Prostate gland (tissue), 2 donors: ENCODE results near the gene ZNF32. TPM values are rescaled to one million over a fixed set of nuclear protein-coding genes. Genes with fewer than 3 reads are reported as not detected.

Experiments
- DNase-seq: peaks from one replicate; pipeline ENCODE4 v3.0.0-alpha.2; 2019; ENCODE audit warnings: low spot score
- H3K27ac ChIP-seq, 2 donors: fragments of 200-600 bp; sonication (generic); 2 replicates each; pipeline ENCODE4 v1.5.1; 2017 to 2019
- H3K27me3 ChIP-seq: fragments of 200-600 bp; sonication (generic); replicated peaks from 2 replicates; pipeline ENCODE4 v1.5.1; 2019; ENCODE audit not compliant: insufficient read depth
- H3K36me3 ChIP-seq, 2 donors: fragments of 200-600 bp; sonication (generic); 1 replicate in 1 of 2; 2 replicates in 1 of 2; pipeline versions ENCODE4 v1.5.1 to v1.8.1; 2017 to 2019
- H3K4me1 ChIP-seq: fragments of 200-600 bp; sonication (generic); replicated peaks from 2 replicates; pipeline ENCODE4 v1.5.1; 2019
- H3K4me3 ChIP-seq, 2 donors: fragments of 200-600 bp; sonication (generic); 2 replicates each; pipeline ENCODE4 v1.5.1; 2017 to 2019
- H3K9me3 ChIP-seq: fragments of 200-600 bp; sonication (generic); 2 replicates; pipeline ENCODE4 v1.5.1; 2017
- POLR2A ChIP-seq: fragments of 450-650 bp; IDR thresholded peaks from one replicate; pipeline ENCODE4 v1.6.1; 2016; ENCODE audit warnings: antibody characterized with exemption, mild to moderate bottlenecking
- POLR2AphosphoS5 ChIP-seq: sonication (generic); formaldehyde crosslinking; IDR thresholded peaks from one replicate; pipeline ENCODE4 v1.6.1; 2017; ENCODE audit warnings: antibody characterized with exemption
- WGBS: methylation state at CpG from one replicate; pipeline ENCODE4 v1.1.5; 2018; 5-methylcytosine and 5-hydroxymethylcytosine counted together
- intact Hi-C: fragments of 100-400 bp; cut with DNase I; formaldehyde crosslinking; loops from one replicate; pipeline ENCODE4 v1.14.2; 2022
- total RNA-seq, 2 donors: library from RNA; depleted of rRNA; stranded (reverse); fragments of >200 nt; gene quantifications; one replicate each; pipeline ENCODE4 v1.1.0, GENCODE V29; 2016
- TF ChIP-seq, protein P1 (sequence below), 4 experiments: fragments of 200-600 bp in 2 of 4; fragments of 450-650 bp in 2 of 4; sonication (generic) in 2 of 4; IDR thresholded peaks; 1 replicate in 3 of 4; 2 replicates in 1 of 4; pipeline ENCODE4 v1.5.1; 2016 to 2019; ENCODE audit warnings: antibody characterized with exemption in 4 of 4, mild to moderate bottlenecking in 2 of 4, moderate library complexity in 2 of 4

ZNF32 gene
- total RNA-seq, 2 donors from 2014 or later = 31.6 to 52.8 TPM

DNA sequence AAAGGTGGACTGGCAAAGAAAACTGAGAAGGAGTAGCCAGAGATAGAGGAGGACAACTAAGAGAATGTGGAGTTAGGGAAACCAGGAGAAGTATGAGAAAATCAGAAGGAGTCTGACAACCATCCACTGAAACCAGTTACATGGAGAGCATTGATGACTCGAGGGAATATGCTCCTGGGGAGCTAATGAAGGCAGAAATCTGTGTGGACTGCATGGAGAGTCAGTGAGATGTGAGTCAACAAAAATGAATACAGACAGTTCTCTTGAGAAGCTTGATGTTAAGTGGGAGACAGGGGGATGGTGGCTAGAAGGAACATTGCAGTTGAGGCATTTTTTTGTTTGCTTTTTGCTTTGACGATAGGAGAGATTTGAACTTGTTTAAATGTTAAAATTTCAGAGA, 34.3 kb upstream of the ZNF32 start:
- no peaks in the 10 kb centered on the region for H3K27me3 ChIP-seq
- intact Hi-C loops = no loop called here
- no peak overlapping the region for H3K4me3 ChIP-seq
- no peak for TF ChIP-seq POLR2AphosphoS5
- TF ChIP-seq, protein P1, sequence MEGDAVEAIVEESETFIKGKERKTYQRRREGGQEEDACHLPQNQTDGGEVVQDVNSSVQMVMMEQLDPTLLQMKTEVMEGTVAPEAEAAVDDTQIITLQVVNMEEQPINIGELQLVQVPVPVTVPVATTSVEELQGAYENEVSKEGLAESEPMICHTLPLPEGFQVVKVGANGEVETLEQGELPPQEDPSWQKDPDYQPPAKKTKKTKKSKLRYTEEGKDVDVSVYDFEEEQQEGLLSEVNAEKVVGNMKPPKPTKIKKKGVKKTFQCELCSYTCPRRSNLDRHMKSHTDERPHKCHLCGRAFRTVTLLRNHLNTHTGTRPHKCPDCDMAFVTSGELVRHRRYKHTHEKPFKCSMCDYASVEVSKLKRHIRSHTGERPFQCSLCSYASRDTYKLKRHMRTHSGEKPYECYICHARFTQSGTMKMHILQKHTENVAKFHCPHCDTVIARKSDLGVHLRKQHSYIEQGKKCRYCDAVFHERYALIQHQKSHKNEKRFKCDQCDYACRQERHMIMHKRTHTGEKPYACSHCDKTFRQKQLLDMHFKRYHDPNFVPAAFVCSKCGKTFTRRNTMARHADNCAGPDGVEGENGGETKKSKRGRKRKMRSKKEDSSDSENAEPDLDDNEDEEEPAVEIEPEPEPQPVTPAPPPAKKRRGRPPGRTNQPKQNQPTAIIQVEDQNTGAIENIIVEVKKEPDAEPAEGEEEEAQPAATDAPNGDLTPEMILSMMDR (IDR thresholded peaks at IDR 0.05) = no peak
- TF ChIP-seq POLR2A = no peak
- H3K36me3 ChIP-seq = no peaks in the 10 kb centered on the region
- H3K4me1 ChIP-seq = no peaks in the 10 kb centered on the region
- no peak for DNase-seq
- H3K27ac ChIP-seq = no peak overlapping the region
- WGBS = 86% methylated on average over 2 of the region's 2 CpGs
- H3K9me3 ChIP-seq = no peaks in the 10 kb centered on the region

DNA sequence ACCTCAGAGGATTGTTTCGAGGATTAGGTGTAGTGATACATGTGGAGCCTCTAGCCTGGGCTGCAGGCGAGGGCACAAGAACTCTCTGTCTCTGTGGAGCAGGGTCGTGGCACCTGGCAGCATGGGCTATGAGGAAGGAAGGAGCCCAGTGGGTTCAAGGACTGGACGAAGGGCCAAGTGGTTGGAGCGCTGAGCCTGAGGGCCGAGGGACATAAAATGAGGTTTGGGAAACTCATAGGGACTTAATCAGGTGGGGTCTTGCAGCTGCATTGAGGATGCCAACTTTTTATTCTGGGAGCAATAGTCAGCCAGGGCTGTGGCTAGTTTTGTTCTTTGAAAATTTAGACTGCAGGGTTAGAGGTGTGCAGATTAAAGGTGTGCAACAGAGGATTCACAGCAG, 33.0 kb upstream of the ZNF32 start:
- no peak overlapping the region for H3K27ac ChIP-seq
- H3K4me3 ChIP-seq = no peak overlapping the region
- no peak for DNase-seq
- no peak for TF ChIP-seq POLR2AphosphoS5
- no peak for TF ChIP-seq POLR2A
- TF ChIP-seq, protein P1 (IDR thresholded peaks at IDR 0.05) = no peak
- H3K36me3 ChIP-seq = no peaks in the 10 kb centered on the region
- intact Hi-C loops = no loop called here
- 88% methylated on average over 6 of the region's 6 CpGs for WGBS
- H3K27me3 ChIP-seq = no peaks in the 10 kb centered on the region
- no peaks in the 10 kb centered on the region for H3K9me3 ChIP-seq
- H3K4me1 ChIP-seq = no peaks in the 10 kb centered on the region

DNA sequence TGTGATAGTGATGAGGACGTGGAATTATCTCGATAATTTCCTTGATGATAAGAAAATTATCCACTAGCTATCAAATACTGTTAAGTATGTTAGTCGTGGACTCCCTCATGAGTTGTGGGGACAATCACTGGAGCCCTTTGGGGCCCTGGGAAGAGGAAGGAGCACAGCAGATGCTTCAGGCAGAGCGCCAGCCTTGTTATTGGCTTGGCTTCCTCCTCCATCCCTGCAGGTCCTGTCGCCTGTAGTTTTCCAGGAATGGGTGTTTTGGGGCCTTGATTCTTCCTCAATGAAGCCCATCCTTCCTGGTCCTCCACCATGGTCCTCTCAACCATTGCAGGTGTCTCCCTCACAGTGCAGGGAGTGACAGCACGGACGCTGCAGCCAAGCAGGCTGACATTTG, 32.5 kb upstream of the ZNF32 start:
- TF ChIP-seq POLR2AphosphoS5 (no peak), POLR2A (no peak)
- TF ChIP-seq, protein P1 (IDR thresholded peaks at IDR 0.05) = no peak
- no peak overlapping the region for H3K27ac ChIP-seq
- H3K27me3 ChIP-seq = no peaks in the 10 kb centered on the region
- WGBS = 78% methylated on average over 7 of the region's 7 CpGs
- H3K36me3 ChIP-seq = no peaks in the 10 kb centered on the region
- intact Hi-C loops = no loop called here
- H3K9me3 ChIP-seq = no peaks in the 10 kb centered on the region
- no peak for DNase-seq
- H3K4me1 ChIP-seq = no peaks in the 10 kb centered on the region
- no peak overlapping the region for H3K4me3 ChIP-seq

DNA sequence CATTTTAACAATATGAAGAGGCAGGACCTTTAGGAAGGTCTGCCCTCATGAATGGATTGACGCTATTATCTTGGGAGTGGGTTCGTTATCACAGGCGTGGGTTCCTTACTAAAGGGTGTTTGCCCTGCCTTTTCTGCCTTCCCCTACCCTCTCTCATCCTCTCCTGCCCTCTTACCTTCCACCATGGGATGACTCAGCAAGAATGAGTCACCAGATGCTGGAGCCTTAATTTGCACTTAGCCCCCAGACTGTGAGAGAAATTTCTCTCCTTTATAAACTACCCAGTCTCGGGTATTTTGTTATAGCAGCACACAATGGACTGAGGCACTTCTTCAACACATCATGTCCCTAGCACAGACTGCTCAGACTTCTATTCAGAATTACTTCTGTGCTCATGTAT, 31.4 kb upstream of the ZNF32 start:
- Histone ChIP-seq H3K27ac (no peak overlapping the region), H3K36me3 (no peaks in the 10 kb centered on the region), H3K4me1 (no peaks in the 10 kb centered on the region), H3K9me3 (no peaks in the 10 kb centered on the region), H3K27me3 (no peaks in the 10 kb centered on the region), H3K4me3 (no peak overlapping the region)
- intact Hi-C loops = no loop called here
- TF ChIP-seq, protein P1 (IDR thresholded peaks at IDR 0.05) = no peak
- no peak for TF ChIP-seq POLR2AphosphoS5
- no peak for TF ChIP-seq POLR2A
- no peak for DNase-seq
- WGBS = 67% methylated on average over 4 of the region's 4 CpGs

DNA sequence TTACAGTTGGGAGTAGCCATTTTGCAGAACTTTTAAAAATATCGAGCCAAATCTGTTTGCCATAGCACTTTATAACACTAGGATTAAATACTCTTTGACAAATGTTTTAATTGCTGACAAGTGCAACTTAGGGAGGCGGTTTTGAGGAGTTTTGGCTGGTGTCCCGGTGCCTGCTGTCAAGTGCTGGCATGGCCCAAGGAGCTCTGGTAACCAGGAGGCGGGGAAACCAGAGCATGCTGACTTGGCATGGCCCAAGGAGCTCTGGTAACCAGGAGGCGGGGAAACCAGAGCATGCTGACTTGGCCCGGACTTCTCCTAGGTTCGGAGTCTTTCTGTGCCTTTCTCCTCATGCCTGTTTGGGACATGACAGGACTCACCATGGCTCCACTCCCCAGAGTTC, 30.8 kb upstream of the ZNF32 start:
- H3K4me1 ChIP-seq = no peaks in the 10 kb centered on the region
- TF ChIP-seq POLR2A (no peak), POLR2AphosphoS5 (peak; percentile 52)
- no peak overlapping the region for H3K27ac ChIP-seq
- intact Hi-C loops = loop anchor here (10.0 kb wide), 1 partner anchor 1295 kb away; the partner anchor contains the start of gene DEPP1
- H3K36me3 ChIP-seq = no peaks in the 10 kb centered on the region
- DNase-seq = peak; percentile 76
- no peaks in the 10 kb centered on the region for H3K9me3 ChIP-seq
- no peaks in the 10 kb centered on the region for H3K27me3 ChIP-seq
- no peak overlapping the region for H3K4me3 ChIP-seq
- WGBS = 17% methylated on average over 7 of the region's 7 CpGs
